Mucosa of gallbladder (tissue), 1 donor: ENCODE results near the gene SLC23A1. TPM values are rescaled to one million over a fixed set of nuclear protein-coding genes. Genes with fewer than 3 reads are reported as not detected.
A peak's percentile ranks its signal among the peaks of the same experiment; 100 is the strongest.

ENCODE experiments used
- DNase-seq: peaks from one replicate; pipeline ENCODE4 v3.0.0-alpha.2; 2020; ENCODE audit warnings: low spot score
- total RNA-seq: library from RNA; stranded (reverse); gene quantifications from one replicate; pipeline ENCODE4 v1.2.1, GENCODE V29; 2021
- donor health status: DM: no; HTN: no; CAD: no.

SLC23A1 gene
- total RNA-seq, 1 donor from 2014 or later: 17.0 TPM

GRCh38 chr5:139407517-139407916 is 24.4 kb upstream of the SLC23A1 start:
- DNase-seq: no peak

GRCh38 chr5:139406963-139407362 is 23.9 kb upstream of the SLC23A1 start:
- no peak for DNase-seq

GRCh38 chr5:139404484-139404840 is 21.4 kb upstream of the SLC23A1 start:
- DNase-seq: no peak

GRCh38 chr5:139403787-139404483 is 20.8 kb upstream of the SLC23A1 start, which contains the start of gene SPATA24:
SPATA24 (minus strand) TSS chr5:139404089; CDS start chr5:139404060, 29 bp downstream.
- DNase-seq: peak; percentile 98

GRCh38 chr5:139403418-139403786 is 20.3 kb upstream of the SLC23A1 start:
- no peak for DNase-seq

- DNase-seq: no peak
Observed at GRCh38 chr5:139402561-139403158, 19.6 kb upstream of the SLC23A1 start.

- DNase-seq: no peak
Observed at GRCh38 chr5:139401546-139401945, 18.4 kb upstream of the SLC23A1 start.

- no peak for DNase-seq
Observed at GRCh38 chr5:139399501-139400121, 16.5 kb upstream of the SLC23A1 start.

- DNase-seq: no peak
Observed at GRCh38 chr5:139397921-139398320, 14.8 kb upstream of the SLC23A1 start.

GRCh38 chr5:139396691-139397090 is 13.6 kb upstream of the SLC23A1 start:
- DNase-seq: no peak

- DNase-seq: no peak
Observed at GRCh38 chr5:139395844-139396640, 12.9 kb upstream of the SLC23A1 start.

- DNase-seq: no peak
Observed at GRCh38 chr5:139394654-139395566, 11.8 kb upstream of the SLC23A1 start, which contains the start of gene PROB1. PROB1 (minus strand) TSS chr5:139395104; CDS start chr5:139395081, 23 bp downstream.

GRCh38 chr5:139394123-139394653 is 11.1 kb upstream of the SLC23A1 start:
- peak; percentile 39 for DNase-seq

GRCh38 chr5:139393497-139394122 is 10.5 kb upstream of the SLC23A1 start:
- DNase-seq: no peak

GRCh38 chr5:139392678-139393496 is 9.8 kb upstream of the SLC23A1 start:
- peak; percentile 56 for DNase-seq

- DNase-seq: no peak
Observed at GRCh38 chr5:139392324-139392677, 9.2 kb upstream of the SLC23A1 start.

- DNase-seq: no peak
Observed at GRCh38 chr5:139391570-139392323, 8.7 kb upstream of the SLC23A1 start.

GRCh38 chr5:139390639-139391569 is 7.8 kb upstream of the SLC23A1 start:
- no peak for DNase-seq
